GM23338 (cell line): Measurements from ENCODE around the gene MUC21. TPM values are rescaled to one million over a fixed set of nuclear protein-coding genes. Genes with fewer than 3 reads are reported as not detected.

Experiments used
- ATAC-seq: fragments of 200-7000 bp; cut with Tn5 transposase; 3 replicates; pipeline ENCODE4 v1.9.1; 2020
- DNase-seq: peaks from one replicate; pipeline ENCODE4 v3.0.0-alpha.2; 2015; ENCODE audit warnings: low spot score
- H2AFZ ChIP-seq: fragments of 200-600 bp; sonication (generic); 2 replicates; pipeline ENCODE4 v1.8.0; 2016; ENCODE audit warnings: antibody characterized with exemption, mild to moderate bottlenecking, moderate library complexity
- H3F3A ChIP-seq: fragments of 200-600 bp; sonication (generic); replicated peaks from 2 replicates; pipeline ENCODE4 v1.8.0; 2017; ENCODE audit warnings: antibody characterized with exemption, mixed run types, low read depth
- H3K27ac ChIP-seq: fragments of 200-600 bp; sonication (generic); 2 replicates; pipeline ENCODE4 v1.6.1; 2016; ENCODE audit warnings: low read depth
- H3K27me3 ChIP-seq: fragments of 200-600 bp; sonication (generic); 2 replicates; pipeline ENCODE4 v1.8.0; 2016; ENCODE audit warnings: mild to moderate bottlenecking, mixed run types, moderate library complexity; ENCODE audit not compliant: insufficient read depth
- H3K36me3 ChIP-seq: fragments of 200-600 bp; sonication (generic); 2 replicates; pipeline ENCODE4 v1.8.0; 2016; ENCODE audit warnings: mild to moderate bottlenecking; ENCODE audit not compliant: insufficient read depth
- H3K4me1 ChIP-seq: fragments of 200-600 bp; sonication (generic); 2 replicates; pipeline ENCODE4 v1.8.0; 2016; ENCODE audit warnings: mild to moderate bottlenecking, moderate library complexity; ENCODE audit not compliant: insufficient read depth
- H3K4me2 ChIP-seq: fragments of 200-600 bp; sonication (generic); 2 replicates; pipeline ENCODE4 v1.7.1; 2017; ENCODE audit warnings: mixed run types
- H3K4me3 ChIP-seq: fragments of 200-600 bp; sonication (generic); 2 replicates; pipeline ENCODE4 v1.6.1; 2016; ENCODE audit warnings: mixed run types
- H3K79me2 ChIP-seq: fragments of 200-600 bp; sonication (generic); replicated peaks from 2 replicates; pipeline ENCODE4 v1.8.0; 2017; ENCODE audit warnings: mild to moderate bottlenecking; ENCODE audit not compliant: insufficient read depth
- H3K9me2 ChIP-seq: fragments of 200-600 bp; sonication (generic); 2 replicates; pipeline ENCODE4 v1.8.0; 2017; ENCODE audit not compliant: insufficient read depth
- H4K20me1 ChIP-seq: fragments of 200-600 bp; sonication (generic); replicated peaks from 2 replicates; pipeline ENCODE4 v1.8.0; 2017; ENCODE audit warnings: mild to moderate bottlenecking; ENCODE audit not compliant: insufficient read depth
- H3K27ac Mint-ChIP-seq: 2 replicates; pipeline ENCODE4 v1.8.0; 2020; ENCODE audit warnings: inconsistent platforms, mild to moderate bottlenecking, moderate library complexity, mixed read lengths
- H3K27me3 Mint-ChIP-seq: 3 replicates; pipeline ENCODE4 v1.8.0; 2022; ENCODE audit warnings: low read depth, mild to moderate bottlenecking, moderate library complexity, mixed read lengths, inconsistent platforms; ENCODE audit not compliant: insufficient read depth, poor library complexity
- H3K36me3 Mint-ChIP-seq: 3 replicates; pipeline ENCODE4 v1.8.0; 2021; ENCODE audit warnings: low read depth, mild to moderate bottlenecking, inconsistent platforms, moderate library complexity, mixed read lengths
- H3K4me1 Mint-ChIP-seq: 3 replicates; pipeline ENCODE4 v1.8.0; 2020; ENCODE audit warnings: mild to moderate bottlenecking, inconsistent platforms, mixed read lengths
- H3K4me3 Mint-ChIP-seq: 3 replicates; pipeline ENCODE4 v1.8.0; 2021; ENCODE audit warnings: moderate library complexity, mild to moderate bottlenecking, inconsistent platforms, mixed read lengths
- H3K9me3 Mint-ChIP-seq: 3 replicates; pipeline ENCODE4 v1.8.0; 2020; ENCODE audit warnings: moderate library complexity, mild to moderate bottlenecking, inconsistent platforms, mixed read lengths
- CREB1 ChIP-seq: fragments of 250-450 bp; sonication (Bioruptor Pico); IDR thresholded peaks from 2 replicates; pipeline ENCODE4 v1.5.0; 2020; ENCODE audit warnings: low read depth, mild to moderate bottlenecking, moderate library complexity
- CTCF ChIP-seq, 2 experiments: fragments of 200-600 bp in 1 of 2; sonication (generic) in 1 of 2; conservative IDR thresholded peaks; 2 replicates each; pipeline versions ENCODE4 v1.5.1 to v1.6.1; 2016 to 2017; ENCODE audit warnings: antibody characterized with exemption in 2 of 2, low read depth in 2 of 2, mild to moderate bottlenecking in 2 of 2, moderate library complexity in 1 of 2
- ETS1 ChIP-seq: IDR thresholded peaks from 2 replicates; pipeline ENCODE4 v1.6.1; 2016; ENCODE audit warnings: antibody characterized with exemption
- EZH2 ChIP-seq: fragments of 200-600 bp; sonication (generic); IDR thresholded peaks from one replicate; pipeline ENCODE4 v1.8.0; 2017; ENCODE audit warnings: antibody characterized with exemption, mild to moderate bottlenecking, low read depth; ENCODE audit not compliant: unreplicated experiment
- EZH2phosphoT487 ChIP-seq: fragments of 200-600 bp; sonication (generic); IDR thresholded peaks from one replicate; pipeline ENCODE4 v1.8.1; 2018; ENCODE audit warnings: antibody characterized with exemption; ENCODE audit not compliant: unreplicated experiment
- JUNB ChIP-seq: IDR thresholded peaks from one replicate; pipeline ENCODE4 v1.6.1; 2016; ENCODE audit warnings: antibody characterized with exemption; ENCODE audit not compliant: unreplicated experiment
- NANOG ChIP-seq: IDR thresholded peaks from 2 replicates; pipeline ENCODE4 v1.6.1; 2016; ENCODE audit warnings: antibody characterized with exemption, borderline replicate concordance
- POLR2AphosphoS5 ChIP-seq: IDR thresholded peaks from 2 replicates; pipeline ENCODE4 v1.6.1; 2016; ENCODE audit warnings: antibody characterized with exemption, low read depth
- REST ChIP-seq: IDR thresholded peaks from one replicate; pipeline ENCODE4 v1.6.1; 2018; ENCODE audit warnings: antibody characterized with exemption; ENCODE audit not compliant: unreplicated experiment
- STAT1 ChIP-seq: IDR thresholded peaks from one replicate; pipeline ENCODE4 v1.6.1; 2016; ENCODE audit warnings: antibody characterized with exemption; ENCODE audit not compliant: unreplicated experiment
- ZNF114 ChIP-seq: fragments of 250-450 bp; sonication (Bioruptor Pico); IDR thresholded peaks from 2 replicates; pipeline ENCODE4 v1.5.0; 2020; ENCODE audit warnings: mild to moderate bottlenecking, moderate library complexity
- ZNF331 ChIP-seq: fragments of 250-450 bp; sonication (Bioruptor Pico); IDR thresholded peaks from 2 replicates; pipeline ENCODE4 v1.5.0; 2020; ENCODE audit warnings: low read depth, mild to moderate bottlenecking, moderate library complexity
- ZNF462 ChIP-seq: fragments of 250-450 bp; sonication (Bioruptor Pico); IDR thresholded peaks from 2 replicates; pipeline ENCODE4 v1.5.0; 2020; ENCODE audit warnings: mild to moderate bottlenecking, moderate library complexity
- polyA plus RNA-seq: library from polyadenylated mRNA; unstranded; fragments of >200 nt; fragmentation: Nextera tagmentation; extraction: Ambion mirVana; gene quantifications from 2 replicates; pipeline ENCODE4 v1.2.1, GENCODE V29; 2016
- total RNA-seq: library from RNA; depleted of rRNA; stranded (reverse); fragments of >200 nt; shearing (Covaris generic); gene quantifications from 2 replicates; pipeline ENCODE4 v1.2.3, GENCODE V29; 2014

MUC21 gene
- total and polyA plus RNA-seq, 2 experiments from 2014 or later, result not detected

- Histone ChIP-seq H3K9me2 (peaks cover 5% of the 10 kb centered on the region; the same call in 1 of the 2 replicates), H3K4me3 (no peak within 1 kb of the TSS), H2AFZ (0 out of 2 replicates have a peak within 1 kb of the TSS, but pooled peaks have one; percentile 23), H3K36me3 (no peaks in the 10 kb centered on the region), H4K20me1 (no peaks in the 10 kb centered on the region), H3F3A (no peaks in the 10 kb centered on the region), H3K4me2 (peak within 1 kb of the TSS; percentile 25; the same call in 1 of the 2 replicates), H3K4me1 (peaks cover 17% of the 10 kb centered on the region), H3K27me3 (no peaks in the 10 kb centered on the region), H3K27ac (no peak within 1 kb of the TSS), H3K79me2 (no peaks in the 10 kb centered on the region)
- Mint-ChIP-seq H3K27ac (no peak within 1 kb of the TSS), H3K27me3 (peaks cover 13% of the 10 kb centered on the region), H3K36me3 (no peaks in the 10 kb centered on the region), H3K4me3 (no peak within 1 kb of the TSS; the same call in 2 of the 3 replicates), H3K4me1 (peaks cover 35% of the 10 kb centered on the region), H3K9me3 (no peaks in the 10 kb centered on the region; the same call in 2 of the 3 replicates)
- ATAC-seq (no peak), DNase-seq (no peak)
- TF ChIP-seq EZH2 (no peak), POLR2AphosphoS5 (no peak), NANOG (no peak), REST (no peak), ZNF114 (no peak), ETS1 (no peak), CREB1 (CRISPR knock-in tag) (no peak), ZNF462 (CRISPR knock-in tag) (no peak), STAT1 (no peak), ZNF331 (CRISPR knock-in tag) (no peak), CTCF (conservative IDR thresholded peaks at IDR 0.05; ENCODE audit: low read depth in 2 of 2) (no peak), JUNB (no peak), EZH2phosphoT487 (no peak)
These were observed 43.0 kb upstream of the MUC21 start, which contains the start of gene MUCL3 for GRCh38 chr6:30940361-30940986. Gene MUCL3 (plus strand): TSS chr6:30940973. CDS start chr6:30941000, 27 bp downstream.
